ENCODE data around the gene PATZ1. TPM values are rescaled to one million over a fixed set of nuclear protein-coding genes. Genes with fewer than 3 reads are reported as not detected.

Gene PATZ1
- polyA plus RNA-seq, 1 of the 3 experiments (the other 2 are of a cell fraction): 21.8 TPM

DNA sequence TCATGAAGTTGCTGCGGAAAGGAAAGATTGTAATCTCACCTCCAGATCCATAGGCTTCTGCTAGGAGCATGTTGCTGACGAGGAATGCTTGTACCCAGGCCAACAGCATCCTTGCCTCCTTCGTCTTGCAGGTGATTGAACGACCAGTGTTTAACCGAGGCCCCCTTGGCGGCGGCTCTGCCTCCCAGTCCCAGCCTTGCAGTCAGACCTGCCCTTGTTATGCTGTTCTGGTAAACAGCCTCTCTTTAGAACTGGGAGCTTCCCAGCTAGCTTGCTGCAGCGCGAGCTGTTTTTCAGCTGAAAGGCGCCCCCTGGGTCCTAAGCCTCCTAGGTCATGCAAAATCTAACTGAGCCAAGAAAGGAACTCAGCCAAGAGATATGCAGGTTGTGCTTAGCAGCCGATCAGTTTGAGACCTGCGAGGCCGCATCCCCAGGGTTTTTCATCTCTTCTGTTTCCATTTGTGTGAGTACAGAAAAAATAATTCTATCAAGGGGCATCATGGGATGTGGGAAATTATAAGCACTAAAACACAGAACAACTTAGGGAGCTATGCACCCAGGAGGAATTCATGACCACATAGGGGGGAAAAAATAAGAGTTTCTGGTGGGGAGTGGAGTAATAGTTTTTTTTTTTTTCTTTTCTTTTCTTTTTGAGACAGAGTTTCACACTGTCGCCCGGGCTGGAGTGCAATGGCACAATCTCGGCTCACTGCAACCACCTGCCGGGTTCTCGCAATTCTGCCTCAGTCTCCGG is 53.7 kb downstream of the PATZ1 start, which contains the start of gene PIK3IP1 (continued):
- TF ChIP-seq NRF1 (IDR thresholded peaks at IDR 0.05; ENCODE audit: low read depth, low read length) (no peak), EZH2phosphoT487 (IDR thresholded peaks at IDR 0.05; ENCODE audit: borderline replicate concordance, low read depth) (no peak), POLR2AphosphoS5 (IDR thresholded peaks at IDR 0.05; ENCODE audit: low read depth, low read length) (peak; percentile 70; the same call in 1 of the 2 replicates), FOXM1 (IDR thresholded peaks at IDR 0.05; ENCODE audit: low read depth) (no peak), MXI1 (IDR thresholded peaks at IDR 0.05; ENCODE audit: low read depth, low read length) (peak; percentile 88), GABPA (IDR thresholded peaks at IDR 0.05; ENCODE audit: low read depth) (no peak), TAF1 (IDR thresholded peaks at IDR 0.05; ENCODE audit: borderline replicate concordance, low read depth, low read length) (peak; percentile 58), SMC3 (IDR thresholded peaks at IDR 0.05; ENCODE audit: low read depth, low read length) (peak; percentile 11; the same call in 1 of the 2 replicates)
- TF ChIP-seq, protein P1, sequence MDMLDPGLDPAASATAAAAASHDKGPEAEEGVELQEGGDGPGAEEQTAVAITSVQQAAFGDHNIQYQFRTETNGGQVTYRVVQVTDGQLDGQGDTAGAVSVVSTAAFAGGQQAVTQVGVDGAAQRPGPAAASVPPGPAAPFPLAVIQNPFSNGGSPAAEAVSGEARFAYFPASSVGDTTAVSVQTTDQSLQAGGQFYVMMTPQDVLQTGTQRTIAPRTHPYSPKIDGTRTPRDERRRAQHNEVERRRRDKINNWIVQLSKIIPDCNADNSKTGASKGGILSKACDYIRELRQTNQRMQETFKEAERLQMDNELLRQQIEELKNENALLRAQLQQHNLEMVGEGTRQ (IDR thresholded peaks at IDR 0.05; ENCODE audit: borderline replicate concordance, low read depth, low read length): no peak
- TF ChIP-seq, protein P2, sequence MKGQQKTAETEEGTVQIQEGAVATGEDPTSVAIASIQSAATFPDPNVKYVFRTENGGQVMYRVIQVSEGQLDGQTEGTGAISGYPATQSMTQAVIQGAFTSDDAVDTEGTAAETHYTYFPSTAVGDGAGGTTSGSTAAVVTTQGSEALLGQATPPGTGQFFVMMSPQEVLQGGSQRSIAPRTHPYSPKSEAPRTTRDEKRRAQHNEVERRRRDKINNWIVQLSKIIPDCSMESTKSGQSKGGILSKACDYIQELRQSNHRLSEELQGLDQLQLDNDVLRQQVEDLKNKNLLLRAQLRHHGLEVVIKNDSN (IDR thresholded peaks at IDR 0.05; ENCODE audit: borderline replicate concordance, low read depth): no peak

GRCh38 chr22:31291481-31292235 is 54.5 kb downstream of the PATZ1 start:
- Histone ChIP-seq H4K20me1 (ENCODE audit: insufficient read depth) (no peaks in the 10 kb centered on the region), H3K79me2 (ENCODE audit: insufficient read depth) (no peaks in the 10 kb centered on the region), H3K4me2 (peak overlapping the region; percentile 88), H3K4me1 (ENCODE audit: control insufficient read depth in 1 of 2, insufficient read depth in 2 of 2, low read depth in 1 of 2, low read length in 1 of 2) (peaks cover 16 to 20% of the 10 kb centered on the region in 2 experiments; a peak in 3 of 4 replicates), H3K36me3 (replicated peaks in 1 of 2; ENCODE audit: control insufficient read depth in 1 of 2, insufficient read depth in 2 of 2, low read length in 1 of 2) (peaks cover 0 to 4% of the 10 kb centered on the region in 2 experiments), H3K4me3 (ENCODE audit: low read depth in 2 of 2, low read length in 1 of 2) (peak overlapping the region; percentile 69 to 74), H3K9me2 (no peaks in the 10 kb centered on the region), H3K27me3 (ENCODE audit: insufficient read depth) (no peaks in the 10 kb centered on the region), H3F3A (replicated peaks; ENCODE audit: insufficient read depth) (peaks cover 13% of the 10 kb centered on the region), H3K9ac (peak overlapping the region; percentile 65), H2AFZ (ENCODE audit: low read depth) (peak overlapping the region; percentile 61), H3K27ac (ENCODE audit: low read depth in 2 of 2, low read length in 1 of 2) (peak overlapping the region; percentile 50 to 96), H3K9me3 (no peaks in the 10 kb centered on the region)
- TF ChIP-seq, protein P3, sequence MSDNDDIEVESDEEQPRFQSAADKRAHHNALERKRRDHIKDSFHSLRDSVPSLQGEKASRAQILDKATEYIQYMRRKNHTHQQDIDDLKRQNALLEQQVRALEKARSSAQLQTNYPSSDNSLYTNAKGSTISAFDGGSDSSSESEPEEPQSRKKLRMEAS (IDR thresholded peaks at IDR 0.05; ENCODE audit: low read depth): no peak
- TF ChIP-seq CHD2 (IDR thresholded peaks at IDR 0.05; ENCODE audit: low read length, partially characterized antibody): no peak
- ChIA-PET POLR2A (interaction anchor here (0.5 to 1.3 kb wide), 6 partner anchors 43 to 126 kb away, joined by 3 read pairs; partner anchors contain the start of gene DRG1), CTCF (interaction anchor here (0.6 to 3.4 kb wide), 5 partner anchors 19 to 570 kb away, joined by 3 to 21 read pairs (median 9); partner anchors contain the start of gene LIMK2)
- DNase-seq: peak; percentile 34
- 16% methylated on average over 19 of the region's 20 CpGs for whole genome bisulfite sequencing (ENCODE audit: low lambda C conversion rate)

All from SK-N-SH (cell line).